Measurements from ENCODE around the gene DMRT1.

Gene DMRT1

GRCh38 chr9:841371-842209 is at the start of gene DMRT1:
DMRT1 (plus strand) TSS chr9:841697; CDS start chr9:841839, 142 bp downstream.
- no peak for DNase-seq

GRCh38 chr9:792331-793260 is 48.9 kb upstream of the DMRT1 start:
- no peak for DNase-seq

GRCh38 chr9:794386-794785 is 47.1 kb upstream of the DMRT1 start:
- DNase-seq, result no peak

GRCh38 chr9:795869-796268 is 45.6 kb upstream of the DMRT1 start:
- DNase-seq, result no peak

GRCh38 chr9:800591-801150 is 40.8 kb upstream of the DMRT1 start:
- DNase-seq, result no peak

GRCh38 chr9:801399-802071 is 40.0 kb upstream of the DMRT1 start:
- peak; percentile 80 for DNase-seq

- no peak for DNase-seq
Observed at GRCh38 chr9:804026-804425, 37.5 kb upstream of the DMRT1 start.

- no peak for DNase-seq
Observed at GRCh38 chr9:805151-805550, 36.3 kb upstream of the DMRT1 start.

GRCh38 chr9:806285-807156 is 35.0 kb upstream of the DMRT1 start:
- DNase-seq, result peak; percentile 42

GRCh38 chr9:811106-811531 is 30.4 kb upstream of the DMRT1 start:
- no peak for DNase-seq

- DNase-seq, result no peak
Observed at GRCh38 chr9:818958-819357, 22.5 kb upstream of the DMRT1 start.

GRCh38 chr9:826500-827280 is 14.8 kb upstream of the DMRT1 start:
- no peak for DNase-seq

GRCh38 chr9:840343-840742 is 1.2 kb upstream of the DMRT1 start:
- DNase-seq, result no peak

GRCh38 chr9:842635-843426 is 1.3 kb downstream of the DMRT1 start:
- no peak for DNase-seq

GRCh38 chr9:843427-843785 is 1.9 kb downstream of the DMRT1 start:
- no peak for DNase-seq

GRCh38 chr9:846852-847251 is 5.4 kb downstream of the DMRT1 start:
- no peak for DNase-seq

GRCh38 chr9:847505-847904 is 6.0 kb downstream of the DMRT1 start:
- DNase-seq, result no peak

- DNase-seq, result no peak
Observed at GRCh38 chr9:849431-849830, 7.9 kb downstream of the DMRT1 start.

GRCh38 chr9:852539-852938 is 11.0 kb downstream of the DMRT1 start:
- no peak for DNase-seq

GRCh38 chr9:859251-859650 is 17.8 kb downstream of the DMRT1 start:
- no peak for DNase-seq
